GM21381 (cell line): Measurements from ENCODE around the gene RPS6KC1.
A peak's percentile ranks its signal among the peaks of the same experiment; 100 is the strongest.
"Not testable (repeated sequence)": the region's sequence is repeated elsewhere in the genome, so short reads cannot be mapped to it uniquely, and the experiment has no call there.

ENCODE experiments used
- ATAC-seq: cut with Tn5 transposase; IDR thresholded peaks from one replicate; pipeline ENCODE4 v1.9.1; 2021; ENCODE audit warnings: mild to moderate bottlenecking, moderate library complexity; ENCODE audit not compliant: unreplicated experiment

Gene RPS6KC1, protein sequence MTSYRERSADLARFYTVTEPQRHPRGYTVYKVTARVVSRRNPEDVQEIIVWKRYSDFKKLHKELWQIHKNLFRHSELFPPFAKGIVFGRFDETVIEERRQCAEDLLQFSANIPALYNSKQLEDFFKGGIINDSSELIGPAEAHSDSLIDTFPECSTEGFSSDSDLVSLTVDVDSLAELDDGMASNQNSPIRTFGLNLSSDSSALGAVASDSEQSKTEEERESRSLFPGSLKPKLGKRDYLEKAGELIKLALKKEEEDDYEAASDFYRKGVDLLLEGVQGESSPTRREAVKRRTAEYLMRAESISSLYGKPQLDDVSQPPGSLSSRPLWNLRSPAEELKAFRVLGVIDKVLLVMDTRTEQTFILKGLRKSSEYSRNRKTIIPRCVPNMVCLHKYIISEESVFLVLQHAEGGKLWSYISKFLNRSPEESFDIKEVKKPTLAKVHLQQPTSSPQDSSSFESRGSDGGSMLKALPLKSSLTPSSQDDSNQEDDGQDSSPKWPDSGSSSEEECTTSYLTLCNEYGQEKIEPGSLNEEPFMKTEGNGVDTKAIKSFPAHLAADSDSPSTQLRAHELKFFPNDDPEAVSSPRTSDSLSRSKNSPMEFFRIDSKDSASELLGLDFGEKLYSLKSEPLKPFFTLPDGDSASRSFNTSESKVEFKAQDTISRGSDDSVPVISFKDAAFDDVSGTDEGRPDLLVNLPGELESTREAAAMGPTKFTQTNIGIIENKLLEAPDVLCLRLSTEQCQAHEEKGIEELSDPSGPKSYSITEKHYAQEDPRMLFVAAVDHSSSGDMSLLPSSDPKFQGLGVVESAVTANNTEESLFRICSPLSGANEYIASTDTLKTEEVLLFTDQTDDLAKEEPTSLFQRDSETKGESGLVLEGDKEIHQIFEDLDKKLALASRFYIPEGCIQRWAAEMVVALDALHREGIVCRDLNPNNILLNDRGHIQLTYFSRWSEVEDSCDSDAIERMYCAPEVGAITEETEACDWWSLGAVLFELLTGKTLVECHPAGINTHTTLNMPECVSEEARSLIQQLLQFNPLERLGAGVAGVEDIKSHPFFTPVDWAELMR

DNA sequence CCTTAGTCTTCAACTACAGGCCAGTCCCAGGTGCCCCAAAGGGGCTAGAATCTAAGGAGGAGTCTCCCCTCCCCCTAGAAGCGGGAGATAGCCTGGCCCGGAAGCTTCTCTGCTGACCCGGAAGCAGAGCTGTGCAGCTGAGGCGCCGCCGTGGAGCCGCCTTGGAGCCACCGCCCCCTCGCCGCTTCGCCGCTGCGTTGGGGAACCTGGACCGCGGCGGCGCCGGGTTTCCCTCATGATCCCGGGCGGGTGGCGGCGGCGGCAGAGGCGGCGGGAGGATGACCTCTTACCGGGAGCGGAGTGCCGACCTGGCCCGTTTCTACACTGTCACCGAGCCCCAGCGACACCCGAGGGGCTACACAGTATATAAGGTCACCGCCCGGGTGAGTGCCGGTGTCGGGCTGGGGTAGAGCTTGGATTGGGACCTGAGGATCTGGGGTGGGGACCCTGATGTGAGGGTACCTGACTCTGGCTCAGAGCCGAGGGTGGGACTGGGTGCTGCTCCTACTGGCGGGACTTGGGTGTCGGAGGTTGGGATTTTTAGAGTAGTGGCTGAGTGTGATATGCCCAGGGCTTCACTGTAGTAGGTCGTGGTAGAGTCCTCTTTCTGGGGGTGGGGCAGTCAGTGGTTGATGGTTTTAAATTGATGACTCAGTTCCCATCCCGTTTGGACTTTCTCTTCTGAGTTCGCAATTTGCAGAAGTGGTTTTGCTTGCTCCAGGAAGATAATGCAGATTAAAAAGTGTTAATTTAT lies at the start of gene RPS6KC1:
Gene RPS6KC1 (plus strand): TSS at position 115 of the 754 bp plus-strand sequence. CDS start 164 bp downstream, at position 279.
- peak; percentile 99 for ATAC-seq

DNA sequence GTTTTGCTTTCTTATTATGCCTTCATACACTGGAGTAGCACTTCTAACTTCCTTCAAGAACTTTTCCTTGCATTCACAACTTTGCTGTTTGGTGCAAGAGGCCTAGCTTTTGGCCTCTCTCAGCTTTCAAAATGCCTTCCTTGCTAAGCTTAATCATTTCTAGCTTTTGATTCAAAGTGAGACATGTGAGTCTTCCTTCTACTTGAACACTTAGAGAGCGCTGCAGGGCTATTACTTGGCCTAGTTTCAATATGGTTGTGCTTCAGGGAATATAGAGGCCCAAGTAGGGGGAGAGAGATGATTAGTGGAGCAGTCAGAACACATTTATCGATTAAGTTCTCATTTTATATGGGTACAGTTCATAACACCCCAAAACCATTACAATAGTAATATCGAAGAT lies 47.8 kb upstream of the RPS6KC1 start:
- ATAC-seq, result peak; percentile 70

DNA sequence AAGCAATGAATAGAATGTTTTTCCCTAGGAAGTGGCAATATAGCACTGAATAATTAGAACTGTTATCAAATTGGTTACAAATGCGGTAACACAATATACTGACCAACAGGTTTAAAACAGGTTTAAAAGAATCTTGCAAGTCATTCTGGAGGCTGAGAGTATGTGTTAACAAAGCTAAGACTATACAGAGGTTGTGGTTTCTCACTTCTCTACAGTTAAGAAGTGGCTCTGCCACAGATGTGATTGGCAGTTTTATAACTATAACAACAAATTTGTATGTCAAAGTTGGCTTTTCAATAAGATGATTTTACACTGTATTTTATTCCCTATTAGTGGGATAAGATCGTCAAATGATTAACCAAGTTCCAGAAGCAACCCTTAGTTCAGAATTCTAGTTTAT lies 42.5 kb upstream of the RPS6KC1 start:
- peak; percentile 83 for ATAC-seq

DNA sequence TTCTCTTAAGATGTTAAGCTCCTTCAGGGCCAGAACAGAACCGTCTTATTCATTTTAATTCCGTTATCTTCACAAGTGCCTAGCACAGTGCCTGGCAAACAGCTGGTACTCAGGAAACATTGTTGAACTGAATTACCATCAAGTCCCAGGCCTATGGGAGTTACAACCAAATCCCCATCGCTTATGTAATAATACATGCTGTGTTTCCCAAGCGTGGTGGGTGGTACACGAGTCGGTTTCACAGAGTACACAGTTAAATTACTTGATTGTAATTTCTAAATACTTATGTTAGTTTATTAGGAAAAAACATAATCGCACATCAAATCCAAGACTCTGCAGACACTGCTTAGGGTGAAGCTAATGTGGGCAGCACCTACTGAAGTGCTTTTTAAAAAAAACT lies 36.4 kb upstream of the RPS6KC1 start:
- ATAC-seq, result no peak

DNA sequence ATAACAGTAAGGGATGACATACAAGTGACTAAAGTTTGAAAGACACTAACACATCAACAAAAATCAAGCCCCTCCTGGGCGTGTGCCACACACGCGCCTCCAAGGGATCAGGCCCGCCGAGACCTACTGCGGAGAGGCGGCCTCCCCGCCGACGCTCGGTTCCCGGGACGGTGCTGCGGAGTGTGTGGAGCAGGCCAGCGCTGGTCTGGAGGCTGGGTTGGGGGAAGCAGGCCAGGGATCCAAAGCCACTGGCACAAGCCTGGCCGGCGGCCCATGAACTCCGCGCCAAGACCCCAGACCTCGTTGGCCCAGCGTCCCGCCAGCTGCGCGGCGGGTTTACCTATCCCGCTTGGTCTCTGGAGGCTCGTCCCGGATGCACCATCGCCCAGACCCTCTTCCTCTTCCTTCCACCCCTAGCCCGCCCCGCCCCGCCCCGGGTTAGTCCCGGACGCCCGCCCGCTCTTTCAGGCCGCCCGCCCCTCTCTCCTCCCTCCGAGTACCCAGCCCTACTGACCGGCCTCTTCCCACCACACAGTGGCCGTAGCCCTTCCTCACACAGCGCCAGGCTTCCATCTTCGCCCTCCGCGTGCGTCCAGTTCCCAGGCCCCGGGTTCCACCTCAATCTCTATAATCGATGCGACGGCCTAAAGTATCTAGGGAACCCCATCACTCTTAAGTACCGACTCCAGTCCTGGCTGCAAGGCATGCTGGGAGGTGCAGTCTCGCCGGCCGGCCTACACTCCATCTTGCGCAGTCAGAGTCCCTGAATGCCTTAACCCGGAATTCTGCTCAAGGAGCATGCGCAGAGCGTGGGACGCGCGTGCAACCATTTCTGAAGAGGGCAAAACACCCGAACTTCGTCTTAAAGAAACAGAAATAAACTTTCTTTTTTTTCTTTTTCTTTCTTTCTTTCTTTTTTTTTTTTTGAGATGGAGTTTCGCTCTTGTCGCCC lies 35.7 kb upstream of the RPS6KC1 start, which contains the start of gene ANGEL2:
Gene ANGEL2 (minus strand): TSS at position 769 of the 952 bp plus-strand sequence. CDS start 196 bp downstream, at position 573.
- ATAC-seq, result peak; percentile 95

DNA sequence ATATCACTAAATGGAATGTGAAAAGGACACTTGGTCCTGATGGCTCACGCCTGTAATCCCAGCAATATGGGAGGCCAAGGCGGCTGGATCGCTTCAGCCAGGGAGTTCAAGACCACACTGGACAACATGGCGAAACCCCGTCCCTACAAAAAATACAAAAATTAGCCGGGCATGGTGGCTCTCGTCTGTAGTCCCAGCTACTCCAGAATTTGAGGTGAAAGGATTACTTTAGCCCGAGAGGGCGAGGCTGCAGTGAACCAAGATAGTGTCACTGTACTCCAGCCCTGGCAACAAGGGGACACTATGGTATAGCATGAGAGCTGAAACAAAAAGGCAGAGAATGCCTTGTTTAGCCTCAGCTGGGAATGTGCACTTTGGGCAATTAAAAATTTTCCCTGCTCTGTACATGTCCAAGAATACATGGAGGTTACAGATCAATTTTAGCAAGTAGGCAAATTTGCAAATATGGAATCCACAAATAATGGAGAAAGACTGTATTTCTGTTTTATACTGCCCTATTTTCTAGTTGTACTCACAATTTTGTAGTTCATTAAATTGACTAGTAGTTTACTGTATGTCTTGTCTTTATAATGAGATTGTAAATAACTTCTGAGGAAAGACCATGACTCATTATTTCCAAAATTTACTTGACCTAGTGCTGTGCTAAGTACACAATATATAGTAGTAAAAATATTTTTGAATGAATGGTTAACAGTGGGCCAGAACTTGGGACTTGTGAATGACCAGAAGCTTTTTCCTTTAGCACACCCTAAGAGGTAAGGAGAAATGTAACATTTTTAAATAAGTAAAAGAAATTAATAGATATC lies 33.4 kb upstream of the RPS6KC1 start:
- ATAC-seq, result no peak

DNA sequence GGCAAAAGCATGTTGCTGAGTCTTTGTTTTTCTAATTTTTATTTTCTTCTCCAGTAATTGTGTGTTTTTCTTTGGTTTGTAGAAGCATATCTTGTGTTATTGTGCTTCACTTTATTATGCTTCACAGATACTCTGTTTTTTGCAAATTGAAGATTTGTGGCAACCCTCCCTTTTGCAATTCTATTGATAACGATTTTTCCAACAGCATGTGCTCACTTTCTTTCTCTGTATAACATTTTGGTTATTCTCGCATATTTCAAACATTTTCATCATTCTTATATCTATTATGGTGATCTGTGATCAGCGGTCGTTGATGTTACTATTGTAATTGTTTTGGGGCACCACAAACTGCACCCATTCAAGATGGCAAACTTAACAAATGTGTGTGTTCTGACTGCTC lies 31.6 kb upstream of the RPS6KC1 start:
- no peak for ATAC-seq

DNA sequence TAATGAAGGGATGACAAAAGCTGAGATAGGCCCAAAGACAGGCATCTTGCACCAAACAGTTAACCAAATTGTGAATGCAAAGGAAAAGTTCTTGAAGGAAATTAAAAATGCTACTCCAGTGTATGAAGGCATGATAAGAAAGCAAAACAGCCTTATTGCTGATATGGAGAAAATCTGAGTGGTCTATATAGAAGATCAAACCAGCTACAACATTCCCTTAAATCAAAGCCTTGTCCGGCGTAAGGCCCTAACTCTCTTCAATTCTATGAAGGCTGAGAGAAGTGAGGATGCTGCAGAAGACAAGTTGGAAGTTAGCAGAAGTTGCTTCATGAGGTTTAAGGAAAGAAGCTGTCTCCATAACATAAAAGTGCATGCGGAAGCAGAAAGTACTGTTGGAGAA lies 31.0 kb upstream of the RPS6KC1 start:
- no peak for ATAC-seq

DNA sequence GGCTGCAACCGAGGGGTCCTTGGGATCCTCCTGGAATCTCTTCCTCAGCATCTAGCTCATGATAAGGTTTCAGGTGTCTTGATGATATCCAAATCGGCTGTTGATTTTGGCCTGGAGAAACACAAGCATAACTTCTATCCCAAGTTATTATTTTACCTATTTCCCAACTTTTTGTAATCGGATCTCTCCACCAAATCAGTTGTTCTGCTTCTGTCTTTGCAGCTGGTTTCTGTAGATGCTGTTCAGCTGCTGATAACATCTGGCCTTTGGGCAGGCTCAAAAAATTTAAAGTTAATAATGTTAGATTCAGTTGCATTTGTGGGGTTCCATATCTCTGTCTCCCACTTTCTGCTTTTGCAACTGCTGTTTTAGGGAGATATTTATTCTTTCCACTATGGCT lies 24.0 kb upstream of the RPS6KC1 start:
- not testable (repeated sequence) for ATAC-seq

DNA sequence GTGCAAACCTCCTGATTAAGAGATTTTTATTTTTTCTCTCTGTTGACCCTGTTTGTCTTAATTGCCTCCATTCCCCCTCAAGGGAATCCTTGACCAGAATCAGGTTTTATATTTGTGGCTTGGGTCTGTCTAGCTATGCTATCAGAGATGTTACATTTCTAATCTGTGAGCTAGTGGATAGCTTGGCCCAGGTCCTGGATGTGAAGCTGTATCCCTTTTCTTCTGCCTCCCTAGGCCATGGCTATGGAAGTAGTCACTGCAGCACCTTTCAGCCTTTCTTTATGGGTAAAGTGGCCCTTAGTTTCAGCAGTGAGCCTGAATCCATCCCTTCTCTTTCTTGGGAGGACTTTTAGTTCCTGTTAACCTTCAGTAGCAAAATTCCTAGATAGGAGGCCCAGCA lies 18.4 kb upstream of the RPS6KC1 start:
- no peak for ATAC-seq

DNA sequence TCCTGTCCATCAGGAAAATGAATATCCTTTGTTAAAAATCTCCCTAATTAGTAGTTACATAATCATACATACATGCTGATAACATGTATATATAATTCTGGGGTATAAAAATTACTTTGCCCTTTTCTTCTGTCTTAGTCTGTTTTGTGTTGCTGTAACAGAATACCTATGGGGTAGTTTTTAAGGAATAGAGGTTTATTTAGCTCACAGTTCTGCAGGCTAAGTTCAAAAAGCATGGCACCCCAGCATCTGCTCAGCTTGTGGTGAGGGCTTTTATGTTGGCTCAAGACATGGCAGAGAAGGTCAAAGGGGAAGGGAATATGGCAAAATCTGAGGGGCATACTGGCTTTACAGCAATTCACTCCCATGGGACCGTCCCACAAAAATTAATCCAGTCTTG lies 16.3 kb upstream of the RPS6KC1 start:
- no peak for ATAC-seq

DNA sequence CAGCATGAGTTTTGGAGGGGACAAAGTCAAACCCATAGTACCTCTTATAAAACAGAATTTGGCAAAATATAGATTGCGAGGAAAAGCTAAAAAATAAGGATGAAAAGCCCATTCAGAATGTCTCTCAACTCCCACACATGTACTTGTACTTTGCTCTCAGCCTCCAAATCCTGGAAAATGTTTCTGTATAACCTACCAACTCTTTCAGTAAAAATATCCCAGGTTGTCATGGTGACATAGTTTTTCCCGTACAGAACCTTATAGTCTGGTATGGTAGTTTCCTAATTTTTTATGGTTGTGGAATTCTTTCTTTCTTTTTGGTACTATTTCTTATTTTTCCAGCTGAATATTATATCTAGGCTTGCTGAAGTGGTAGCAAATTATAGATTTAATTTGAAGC lies 15.5 kb upstream of the RPS6KC1 start:
- no peak for ATAC-seq

DNA sequence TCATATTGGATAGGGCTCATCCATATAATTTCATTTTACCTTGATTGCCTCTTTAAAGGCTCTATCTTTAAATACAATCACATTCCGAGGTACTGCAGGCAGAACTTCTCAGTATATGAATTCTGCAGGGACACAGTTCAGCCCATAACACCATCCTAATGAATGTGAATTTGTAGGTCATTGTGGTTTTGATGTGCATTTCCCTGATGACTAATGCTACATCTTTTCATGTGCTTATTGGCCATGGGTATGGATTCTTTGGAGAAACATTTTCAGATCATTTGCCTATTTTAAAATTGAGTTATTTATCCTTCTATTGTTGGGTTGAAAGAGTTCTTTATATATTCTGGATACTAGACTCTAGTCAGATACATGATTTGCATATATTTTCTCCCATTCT lies 9.6 kb upstream of the RPS6KC1 start:
- no peak for ATAC-seq

DNA sequence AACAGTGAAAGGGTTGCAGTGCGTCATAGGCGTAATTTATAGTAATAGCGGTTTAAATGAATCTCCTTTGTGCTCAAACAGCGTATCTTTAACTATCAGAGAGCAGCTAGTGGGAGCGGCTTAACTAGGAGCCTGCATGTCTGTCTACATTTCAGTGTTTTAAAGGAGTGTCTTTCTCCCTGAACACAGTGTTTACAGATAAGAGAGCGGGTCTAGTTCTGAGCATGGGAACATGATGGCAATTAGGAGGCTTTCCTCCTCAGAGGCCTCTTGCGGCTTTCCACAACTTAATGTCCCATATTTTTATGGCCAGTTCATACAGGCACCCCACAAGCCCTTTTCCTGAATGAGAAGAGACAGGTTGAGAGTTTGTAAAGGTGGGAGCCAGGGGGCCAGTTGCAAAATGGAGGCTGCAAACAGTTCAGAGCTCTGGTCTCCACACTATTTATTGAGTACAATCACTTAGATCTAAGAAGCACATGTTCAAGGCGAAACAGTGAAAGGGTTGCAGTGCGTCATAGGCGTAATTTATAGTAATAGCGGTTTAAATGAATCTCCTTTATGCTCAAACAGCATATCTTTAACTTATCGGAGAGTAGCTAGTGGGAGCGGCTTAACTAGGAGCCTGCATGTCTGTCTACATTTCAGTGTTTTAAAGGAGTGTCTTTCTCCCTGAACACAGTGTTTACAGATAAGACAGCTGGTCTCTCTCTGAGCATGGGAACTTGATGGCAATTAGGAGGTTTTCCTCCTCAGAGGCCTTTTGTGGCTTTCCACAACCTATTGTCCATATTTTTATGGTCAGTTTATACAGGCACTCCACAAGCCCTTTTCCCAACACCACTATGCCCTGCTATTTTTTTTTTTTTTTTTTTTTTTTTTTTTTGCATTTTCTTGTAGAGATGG lies 5.5 kb upstream of the RPS6KC1 start:
- ATAC-seq, result not testable (repeated sequence)

DNA sequence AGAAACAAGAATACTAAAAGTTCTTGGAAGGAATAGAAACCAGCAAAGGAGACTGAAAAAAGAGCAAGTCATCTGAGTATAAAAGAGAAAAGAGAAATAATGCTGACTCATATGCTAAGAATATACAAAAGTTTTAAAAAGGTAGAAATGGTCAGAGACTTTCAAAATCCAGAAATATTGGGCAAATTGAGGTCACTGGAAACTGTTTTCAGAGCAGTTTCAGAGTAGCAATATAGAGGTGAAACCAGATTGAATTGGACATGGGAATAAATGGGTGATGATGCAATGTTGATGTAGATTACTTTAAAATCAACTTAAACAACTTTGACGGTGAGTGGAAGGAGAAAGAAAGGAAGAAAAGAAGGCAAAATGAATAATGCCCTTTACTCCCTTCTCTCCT lies 1.8 kb upstream of the RPS6KC1 start:
- no peak for ATAC-seq

DNA sequence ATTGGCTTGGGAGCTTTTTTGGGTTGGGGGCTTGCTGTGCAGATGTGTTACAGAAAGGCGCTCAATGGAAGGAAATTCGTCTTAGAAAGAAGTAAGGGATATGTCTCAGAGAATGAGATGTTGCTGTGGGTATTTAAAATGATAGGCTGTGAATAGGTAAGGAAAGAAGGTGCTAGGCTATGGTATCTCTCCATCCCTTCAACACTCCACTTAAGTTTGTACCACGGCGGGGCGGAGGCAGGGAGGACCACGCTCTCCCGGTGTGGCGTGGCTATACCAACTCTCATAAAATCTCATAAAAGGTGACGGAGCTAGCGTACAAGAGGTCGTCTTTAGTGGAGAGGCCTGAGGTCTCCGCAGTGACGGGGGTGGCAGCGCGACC lies 305 bp upstream of the RPS6KC1 start:
- ATAC-seq, result peak; percentile 25

DNA sequence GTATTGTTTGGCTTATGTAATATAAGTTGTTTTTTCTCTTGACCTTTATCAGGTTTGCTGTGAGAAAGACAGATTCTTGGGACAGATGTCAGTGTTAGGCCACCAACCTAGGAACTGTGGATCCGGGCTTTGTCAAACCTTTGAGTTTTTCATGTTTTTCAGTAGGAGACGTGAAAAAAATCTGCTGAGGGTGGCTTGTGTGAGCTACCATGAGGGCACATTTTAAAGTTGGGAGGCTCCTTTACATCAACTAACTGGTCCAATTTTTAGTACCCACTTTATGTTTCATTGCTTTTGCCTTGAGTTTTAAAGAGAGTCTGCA lies 801 bp downstream of the RPS6KC1 start:
- no peak for ATAC-seq

DNA sequence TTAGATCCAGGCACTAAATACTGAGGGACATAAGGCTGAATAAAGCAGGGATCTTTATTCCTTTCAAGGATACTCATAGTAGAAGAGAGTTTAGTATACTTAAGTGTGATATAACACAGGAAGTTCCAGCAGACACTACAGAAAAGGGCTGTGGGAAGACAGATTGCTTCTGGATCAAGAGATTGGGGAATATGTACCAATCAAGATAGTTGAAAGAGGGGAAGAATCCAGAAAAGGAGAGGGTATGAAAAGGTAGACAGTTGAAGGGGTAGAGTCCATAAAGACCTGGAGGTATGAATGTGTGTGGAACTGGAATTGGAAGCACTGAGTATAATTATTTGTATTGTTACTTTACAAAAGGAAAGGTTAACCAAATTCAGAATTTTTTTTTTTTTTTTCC lies 2.4 kb downstream of the RPS6KC1 start:
- no peak for ATAC-seq
